Measurements from ENCODE around the gene MTHFD2.
"Not testable (repeated sequence)": the region's sequence is repeated elsewhere in the genome, so short reads cannot be mapped to it uniquely, and the experiment has no call there.

Gene MTHFD2

DNA sequence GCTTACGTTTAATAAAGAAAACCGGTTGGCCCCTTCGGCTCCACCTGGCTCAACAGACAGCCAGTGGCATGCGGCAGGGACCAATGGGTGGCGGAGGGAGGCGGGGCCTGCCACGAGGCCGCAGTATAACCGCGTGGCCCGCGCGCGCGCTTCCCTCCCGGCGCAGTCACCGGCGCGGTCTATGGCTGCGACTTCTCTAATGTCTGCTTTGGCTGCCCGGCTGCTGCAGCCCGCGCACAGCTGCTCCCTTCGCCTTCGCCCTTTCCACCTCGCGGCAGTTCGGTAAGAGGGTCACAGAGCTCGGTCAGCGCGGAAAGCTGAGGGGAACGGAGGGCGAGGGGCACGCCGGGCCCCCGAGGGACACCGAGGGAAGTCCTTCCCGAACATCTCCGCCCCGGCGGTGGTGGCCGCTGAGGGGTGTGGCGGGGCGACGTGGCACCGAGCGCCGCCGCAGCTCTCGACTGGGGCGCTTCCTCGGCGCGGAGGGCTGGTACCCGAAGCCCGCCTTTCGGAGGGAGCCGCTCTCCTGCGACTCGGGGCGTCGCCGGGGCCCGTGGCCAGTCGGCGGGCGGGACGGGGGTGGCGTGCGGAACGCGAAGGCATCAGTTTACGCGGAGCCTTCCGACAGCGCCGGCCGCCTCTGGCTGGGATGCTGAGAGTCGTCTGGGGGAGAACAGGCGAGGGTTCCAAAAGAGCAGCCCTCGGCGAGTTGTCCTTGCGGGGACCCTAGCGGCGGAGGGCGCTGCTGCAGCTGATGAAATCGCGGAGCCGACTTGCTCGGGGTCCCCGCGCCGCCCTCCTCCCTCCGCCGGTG is at the start of gene MTHFD2:
Gene MTHFD2, plus strand, starts transcription at position 155 of the 814 bp plus-strand sequence. Its CDS starts 27 bp downstream, at position 182.
- H3K27ac ChIP-seq = peak within 1 kb of the TSS; percentile 95
- peak; percentile 87 for DNase-seq (ENCODE audit: low read depth, low spot score)

DNA sequence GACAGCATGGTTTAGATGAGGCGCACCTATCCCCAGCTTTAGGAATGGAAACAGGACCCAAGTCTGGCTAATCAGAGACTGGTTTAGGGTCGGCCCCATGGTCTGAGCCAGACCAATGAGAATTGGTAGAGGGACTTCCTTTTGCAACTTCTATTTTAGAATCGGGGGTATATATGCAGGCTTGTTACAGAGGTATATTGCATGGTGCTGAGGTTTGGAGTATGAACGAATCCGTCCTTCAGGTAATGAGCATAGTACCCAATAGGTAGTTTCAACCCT is 49.2 kb upstream of the MTHFD2 start:
- H3K27ac ChIP-seq = no peak overlapping the region
- no peak for DNase-seq (ENCODE audit: low read depth, low spot score)

DNA sequence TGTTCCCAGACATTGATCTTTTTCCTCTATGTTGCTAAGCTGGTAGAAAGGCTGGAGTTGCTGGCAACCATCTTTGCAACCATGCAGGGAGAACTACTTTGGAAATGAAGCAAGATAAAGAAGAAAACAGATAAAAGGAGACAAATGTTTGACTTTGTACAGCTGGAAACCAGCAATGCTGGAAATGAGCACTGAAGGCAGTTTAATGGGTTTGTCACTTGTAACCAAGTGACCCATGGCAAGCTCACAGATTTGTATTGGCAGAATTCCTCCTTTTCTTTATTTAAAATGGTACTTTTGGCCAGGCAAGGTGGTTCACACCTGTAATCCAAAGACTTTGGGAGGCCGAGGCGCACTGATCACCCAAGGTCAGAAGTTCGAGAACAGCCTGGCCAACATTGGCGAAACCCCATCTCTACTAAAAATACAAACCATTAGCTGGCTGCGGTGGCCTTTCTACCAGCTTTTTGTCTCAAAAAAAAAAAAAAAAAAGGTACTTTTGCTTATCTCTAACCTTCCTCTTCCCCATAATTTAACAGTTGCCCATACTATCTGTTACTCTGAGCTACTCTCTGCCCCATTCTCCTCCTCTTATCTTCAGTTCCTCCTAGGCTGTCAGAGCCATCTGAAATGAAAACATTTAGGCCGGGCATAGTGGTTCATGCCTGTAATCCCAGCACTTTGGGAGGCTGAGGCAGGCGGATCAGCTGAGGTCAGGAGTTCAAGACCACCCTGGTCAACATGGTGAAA is 48.7 kb upstream of the MTHFD2 start:
- H3K27ac ChIP-seq = no peak overlapping the region

DNA sequence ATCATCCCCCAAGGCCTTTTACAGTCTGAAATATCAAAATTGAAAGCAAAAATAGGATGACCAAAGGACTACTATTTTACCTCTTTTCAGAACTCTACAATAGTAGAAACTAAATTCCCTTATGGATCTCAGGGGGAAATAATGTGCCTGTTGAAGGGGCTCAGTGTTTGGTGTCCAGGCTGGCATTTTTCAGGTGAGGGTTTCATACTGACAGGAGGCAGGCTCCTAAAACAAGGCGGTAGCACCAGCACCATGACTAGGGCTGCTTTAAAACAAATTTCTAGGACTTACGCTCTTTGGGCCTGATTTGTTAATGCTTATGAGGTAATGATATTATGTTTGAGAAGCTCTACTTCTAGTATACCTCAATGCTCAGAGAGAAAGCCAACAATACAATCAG is 45.5 kb upstream of the MTHFD2 start:
- H3K27ac ChIP-seq = no peak overlapping the region
- DNase-seq (ENCODE audit: low read depth, low spot score) = no peak

More for the DNA sequence above, 48.7 kb upstream of the MTHFD2 start:
- DNase-seq (ENCODE audit: low read depth, low spot score) = no peak

DNA sequence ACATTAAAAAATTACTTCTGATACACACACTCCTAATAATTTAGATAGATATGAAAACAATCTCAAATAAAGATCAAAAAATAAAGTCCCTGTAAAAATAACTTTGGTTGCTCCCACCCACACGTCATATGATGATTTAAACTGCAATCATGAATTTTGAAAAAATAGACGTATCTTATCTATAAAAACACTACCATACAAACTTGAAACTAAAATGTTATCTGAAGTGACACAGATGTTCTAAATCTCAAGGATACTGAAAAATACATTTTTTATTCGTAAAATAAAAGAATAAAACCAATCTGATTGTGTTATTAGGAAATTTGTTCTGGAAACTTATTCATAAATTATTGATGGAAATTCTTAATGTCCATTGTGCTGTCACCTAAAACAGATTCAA is 42.6 kb upstream of the MTHFD2 start:
- H3K27ac ChIP-seq = no peak overlapping the region
- DNase-seq (ENCODE audit: low read depth, low spot score) = no peak

DNA sequence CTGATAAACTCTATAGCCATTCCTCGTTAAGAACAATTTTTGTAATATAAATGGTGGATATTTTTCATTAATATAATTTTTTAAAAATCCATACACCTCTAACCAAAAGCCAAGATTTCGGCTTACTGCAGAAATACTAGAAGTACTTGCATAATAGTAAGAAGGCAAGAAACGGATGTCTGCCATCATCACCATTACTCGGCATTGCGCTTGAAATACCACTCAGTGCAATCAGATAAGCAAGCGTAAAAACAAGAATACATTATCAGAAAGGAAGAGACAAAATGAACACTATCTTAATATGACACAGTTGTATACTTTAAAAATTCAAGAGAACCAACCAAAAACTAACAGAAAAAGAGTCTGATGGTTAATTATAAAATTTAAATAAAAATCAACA is 35.5 kb upstream of the MTHFD2 start:
- no peak overlapping the region for H3K27ac ChIP-seq
- DNase-seq (ENCODE audit: low read depth, low spot score) = no peak

DNA sequence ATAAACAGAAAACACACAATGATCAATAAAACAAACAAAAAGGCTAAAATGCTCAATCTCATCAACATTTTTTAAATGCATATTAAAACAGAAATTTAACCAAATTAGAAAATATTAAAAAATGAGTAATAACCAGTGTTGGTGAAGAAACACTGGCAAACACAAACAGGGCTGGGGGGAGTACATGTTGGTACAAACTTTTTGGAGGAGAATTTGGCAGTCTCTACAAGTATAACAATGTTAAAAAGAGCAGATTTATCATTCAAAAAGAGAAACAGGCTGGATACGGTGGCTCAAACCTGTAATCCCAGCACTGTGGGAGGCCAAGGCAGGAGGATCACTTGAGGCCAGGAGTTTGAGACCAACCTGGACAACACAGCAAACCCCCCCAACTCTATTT is 33.7 kb upstream of the MTHFD2 start:
- DNase-seq (ENCODE audit: low read depth, low spot score) = no peak
- no peak overlapping the region for H3K27ac ChIP-seq

DNA sequence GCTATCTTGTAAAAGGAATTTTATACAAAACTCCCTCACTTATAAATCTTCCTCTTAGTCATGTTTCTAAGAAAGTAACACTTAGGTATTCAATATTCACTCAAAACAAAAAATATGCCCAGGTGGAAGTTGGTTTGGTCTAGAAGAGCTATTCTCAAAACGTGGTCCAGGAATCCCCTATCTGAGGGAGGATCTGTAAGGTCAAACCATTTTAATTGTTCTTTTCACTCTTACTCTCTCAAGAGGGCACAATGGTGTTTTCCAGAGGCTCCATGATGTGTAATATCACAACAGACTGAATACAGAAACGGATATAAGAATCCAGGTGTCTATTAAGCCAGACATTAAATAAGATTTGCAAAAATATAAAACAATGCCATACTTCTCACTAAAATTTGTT is 29.7 kb upstream of the MTHFD2 start:
- no peak for DNase-seq (ENCODE audit: low read depth, low spot score)
- no peak overlapping the region for H3K27ac ChIP-seq

DNA sequence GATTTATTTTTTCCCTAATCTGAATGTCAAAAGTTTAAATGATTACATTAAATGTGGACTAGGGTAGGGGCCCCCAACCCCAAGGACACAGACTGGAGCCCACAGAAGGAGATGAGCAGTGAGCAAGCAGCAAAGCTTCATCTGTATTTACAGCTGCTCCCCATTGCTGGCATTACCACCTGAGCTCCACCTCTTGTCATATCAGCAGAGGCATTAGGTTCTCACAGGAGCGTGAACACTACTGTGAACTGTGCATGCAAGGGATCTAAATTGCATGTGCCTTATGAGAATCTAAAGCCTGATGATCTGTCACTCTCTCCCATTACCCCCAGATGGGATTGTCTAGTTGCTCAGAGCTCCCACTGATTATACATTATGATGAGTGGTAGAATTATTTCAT is 23.5 kb upstream of the MTHFD2 start:
- no peak for DNase-seq (ENCODE audit: low read depth, low spot score)
- no peak overlapping the region for H3K27ac ChIP-seq

DNA sequence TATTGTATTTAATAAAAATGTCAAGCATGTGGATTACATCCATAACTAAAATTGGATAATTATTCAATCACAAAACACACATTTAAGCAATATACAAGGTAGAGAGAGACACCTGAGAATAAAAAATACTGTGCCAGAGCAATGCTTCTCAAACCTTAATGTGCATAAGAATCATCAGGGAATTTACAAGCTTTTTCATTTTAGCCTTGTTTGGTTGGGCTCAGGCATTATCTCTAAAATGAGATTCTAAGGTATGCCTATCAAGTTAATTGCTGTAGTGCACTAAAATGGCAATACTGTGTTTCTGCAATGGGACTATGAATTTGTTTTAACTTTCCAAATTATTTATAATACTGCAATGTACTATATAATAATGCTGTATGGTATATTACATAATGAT is 20.7 kb upstream of the MTHFD2 start:
- peak overlapping the region; percentile 78 for H3K27ac ChIP-seq
- no peak for DNase-seq (ENCODE audit: low read depth, low spot score)

DNA sequence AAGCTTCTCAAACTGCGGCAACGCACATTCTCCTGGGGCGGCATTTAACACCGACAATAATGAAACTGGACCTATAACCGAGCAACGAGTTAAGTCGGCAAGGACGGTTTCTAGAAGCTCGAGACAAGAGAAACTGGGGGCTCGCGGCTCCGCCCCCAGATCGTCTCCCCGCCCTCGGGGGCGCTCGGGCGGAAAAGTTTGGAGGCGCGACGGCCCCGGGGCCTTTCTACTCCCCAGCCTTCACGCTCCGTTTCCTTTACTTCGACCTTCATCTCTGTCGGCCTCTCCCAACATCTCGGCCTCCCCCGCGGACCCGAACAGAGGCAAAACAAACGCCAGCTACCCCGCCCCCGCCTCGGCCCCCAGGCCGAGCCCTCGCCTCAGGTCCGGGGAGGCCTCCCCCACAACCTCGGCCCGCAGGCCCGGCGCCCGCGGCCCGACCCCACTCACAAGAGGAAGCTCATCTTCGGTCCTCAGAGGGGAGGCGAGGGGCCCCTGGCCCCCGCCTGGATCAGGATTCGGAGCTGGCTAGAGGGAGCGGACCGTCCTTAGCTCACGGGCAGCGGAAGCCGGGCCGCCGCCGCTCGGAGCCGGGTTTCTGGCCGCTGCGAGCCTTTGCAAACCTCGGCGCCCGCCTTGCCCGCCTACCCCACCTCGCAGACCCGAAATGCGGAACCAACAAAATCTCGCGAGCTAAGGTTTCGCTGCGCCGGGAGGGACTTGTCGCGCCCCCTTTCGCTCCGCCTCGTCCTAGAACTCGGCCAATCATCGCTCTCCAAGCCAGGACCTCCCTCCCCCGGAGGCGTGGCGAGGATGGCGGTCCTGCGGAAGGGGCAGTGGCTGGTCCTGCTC is 20.0 kb upstream of the MTHFD2 start, which contains the start of gene MOB1A:
Gene MOB1A, minus strand, starts transcription at position 669 of the 852 bp plus-strand sequence. Its CDS starts 205 bp downstream, at position 464.
- peak within 1 kb of the TSS; percentile 78 for H3K27ac ChIP-seq
- peak; percentile 92 for DNase-seq (ENCODE audit: low read depth, low spot score)

DNA sequence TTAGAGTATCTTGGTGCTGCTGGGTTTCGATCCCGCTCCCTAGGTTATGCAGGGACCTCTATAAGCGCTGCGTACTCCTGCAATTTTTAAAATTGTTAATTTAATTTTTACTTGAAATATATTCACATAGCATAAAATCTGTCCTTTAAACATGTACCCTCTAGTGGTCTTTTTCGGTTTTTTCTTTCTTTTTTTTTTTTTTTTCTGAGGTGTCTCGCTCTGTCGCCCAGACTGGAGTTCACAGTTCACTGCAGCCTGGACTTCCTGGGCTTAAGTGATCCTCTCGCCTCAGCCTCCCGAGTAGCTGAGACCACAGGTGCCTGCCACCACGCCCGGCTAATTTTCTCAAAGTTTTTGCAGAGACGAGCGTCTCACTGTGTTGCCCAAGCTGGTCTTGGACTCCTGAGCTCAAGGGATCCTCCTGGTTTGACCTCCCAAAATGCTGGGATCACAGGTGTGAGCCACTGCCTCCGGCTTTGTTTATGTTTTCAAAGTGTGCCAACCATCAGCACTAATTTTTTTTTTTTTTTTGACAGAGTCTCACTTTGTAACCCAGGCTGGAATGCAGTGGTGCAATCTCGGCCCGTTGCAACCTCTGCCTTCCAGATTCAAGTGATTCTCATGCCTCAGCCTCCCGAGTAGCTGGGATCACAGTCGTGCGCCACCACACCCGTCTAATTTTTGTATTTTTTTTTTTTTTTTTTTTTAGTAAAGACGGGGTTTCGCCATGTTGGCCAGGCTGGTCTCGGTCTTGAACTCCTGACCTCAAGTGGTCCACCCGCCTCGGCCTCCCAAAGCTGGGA is 19.2 kb upstream of the MTHFD2 start:
- no peak for DNase-seq (ENCODE audit: low read depth, low spot score)
- H3K27ac ChIP-seq = peak overlapping the region; percentile 78

DNA sequence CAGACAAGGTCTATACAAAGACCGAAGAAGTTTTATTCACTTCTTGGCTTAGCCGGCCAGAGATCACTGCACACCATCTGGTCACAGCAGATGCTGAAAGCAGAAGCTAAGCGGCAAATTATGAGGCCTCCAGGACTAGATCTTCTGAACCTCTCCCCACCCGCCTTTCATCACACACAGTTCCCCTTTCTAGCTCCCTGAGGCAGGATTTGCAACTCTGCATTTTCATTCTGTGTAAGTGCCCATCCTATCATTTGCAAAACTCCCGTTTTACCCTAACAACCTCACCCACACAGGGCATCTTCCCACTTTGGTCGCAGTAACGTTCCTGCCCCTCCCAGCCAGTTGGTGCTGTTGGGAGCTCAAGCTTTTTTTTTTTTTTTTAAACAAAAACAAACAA is 16.7 kb upstream of the MTHFD2 start:
- no peak for DNase-seq (ENCODE audit: low read depth, low spot score)
- no peak overlapping the region for H3K27ac ChIP-seq

DNA sequence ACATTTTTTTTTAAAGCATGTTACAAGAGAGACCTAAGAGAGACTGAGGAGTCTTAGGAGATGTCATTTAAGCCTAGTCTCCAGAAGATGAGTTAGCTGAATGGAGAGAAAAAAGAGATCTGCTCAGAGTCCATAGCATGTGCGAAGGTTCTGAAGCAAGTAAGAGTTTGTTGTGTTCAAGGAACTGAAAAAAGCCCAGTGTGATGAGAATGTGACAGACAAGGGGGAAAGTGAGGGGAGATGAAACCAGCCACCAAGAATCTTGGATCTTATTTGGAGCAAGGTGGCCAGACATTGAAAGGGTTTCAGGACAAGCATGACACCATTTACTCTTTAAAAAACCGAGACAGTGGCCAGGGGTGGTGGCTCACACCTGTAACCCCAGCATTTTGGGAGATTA is 14.5 kb upstream of the MTHFD2 start:
- H3K27ac ChIP-seq = no peak overlapping the region
- DNase-seq (ENCODE audit: low read depth, low spot score) = no peak

DNA sequence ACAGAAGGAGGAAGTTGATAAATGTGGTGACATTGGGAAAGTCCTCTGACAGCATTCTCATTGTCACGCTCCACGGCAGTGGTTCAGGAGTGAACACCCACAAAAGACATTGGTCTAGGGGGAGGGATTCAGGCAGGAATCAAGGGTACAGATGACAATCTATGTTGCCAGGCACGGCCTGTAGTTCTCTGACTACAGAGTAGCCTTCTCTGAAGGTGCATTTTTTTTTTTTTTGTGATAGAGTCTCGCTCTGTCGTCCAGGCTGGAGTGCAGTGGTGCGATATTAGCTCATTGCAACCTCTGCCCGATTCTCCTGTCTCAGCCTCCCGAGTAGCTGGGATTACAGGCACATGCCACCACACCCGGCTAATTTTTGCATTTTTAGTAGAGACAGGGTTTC is 12.4 kb upstream of the MTHFD2 start:
- no peak for DNase-seq (ENCODE audit: low read depth, low spot score)
- H3K27ac ChIP-seq = no peak overlapping the region

DNA sequence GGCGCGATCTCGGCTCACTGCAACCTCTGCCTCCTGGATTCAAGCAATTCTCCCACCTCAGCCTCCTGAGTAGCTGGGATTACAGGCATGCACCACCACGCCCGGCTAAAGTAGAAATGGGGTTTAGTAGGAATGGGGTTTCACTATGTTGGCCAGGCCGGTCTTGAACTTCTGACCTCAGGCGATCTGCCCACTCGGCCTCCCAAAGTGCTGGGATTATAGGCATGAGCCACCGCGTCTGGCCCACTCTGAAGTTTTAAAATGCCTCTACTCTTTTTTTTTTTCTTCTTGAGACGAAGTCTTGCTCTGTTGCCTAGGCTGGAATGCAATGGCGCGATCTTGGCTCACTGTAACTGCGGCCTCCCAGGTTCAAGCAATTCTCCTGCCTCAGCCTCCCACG is 11.7 kb upstream of the MTHFD2 start:
- not testable (repeated sequence) for H3K27ac ChIP-seq; DNase-seq (ENCODE audit: low read depth, low spot score)

DNA sequence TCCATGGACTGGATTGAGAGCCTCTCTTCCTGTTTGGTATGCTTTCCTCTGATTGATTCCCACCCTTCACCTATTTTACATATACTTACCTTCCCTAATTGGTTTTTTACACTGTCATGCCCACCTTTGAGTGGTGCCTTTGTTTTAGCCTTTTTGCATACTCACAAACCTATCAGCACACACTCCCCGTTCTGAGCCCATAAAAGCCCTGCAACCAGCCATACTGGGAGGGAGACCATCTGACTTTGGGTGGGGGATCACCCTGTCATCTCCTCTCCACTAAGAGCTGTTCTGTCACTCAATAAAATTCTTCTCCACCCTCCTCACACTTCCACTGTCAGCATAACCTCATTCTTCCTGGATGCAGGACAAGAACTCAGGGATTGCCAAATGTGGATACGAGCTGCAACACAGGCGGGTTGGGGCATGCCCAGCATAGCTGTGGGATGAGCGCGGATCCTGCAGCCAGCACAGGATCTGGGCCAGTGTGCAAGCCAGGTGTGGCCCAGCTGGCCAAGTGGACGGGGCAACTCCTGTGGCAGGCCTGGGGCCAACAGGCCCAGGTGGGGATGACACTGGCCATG is 10.3 kb upstream of the MTHFD2 start:
- H3K27ac ChIP-seq = peak overlapping the region; percentile 60

DNA sequence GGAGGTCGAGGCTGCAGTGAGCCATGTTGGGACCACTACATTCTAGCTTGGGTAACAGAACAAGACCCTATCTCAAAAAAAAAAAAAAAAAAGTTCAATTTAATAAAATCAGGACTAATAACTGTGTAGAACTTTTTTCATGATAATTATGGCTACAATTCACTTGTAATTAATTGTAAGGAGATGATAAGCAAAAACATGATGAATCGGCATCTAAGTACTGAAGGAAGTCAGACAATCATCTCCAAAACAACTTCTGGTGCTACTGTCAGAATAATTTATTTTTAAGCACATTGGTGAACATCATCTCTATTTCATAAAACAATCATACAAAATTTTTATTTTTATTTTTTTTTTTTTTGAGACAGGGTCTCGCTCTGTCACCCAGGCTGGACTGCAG is 9.7 kb upstream of the MTHFD2 start:
- H3K27ac ChIP-seq = peak overlapping the region; percentile 60
- no peak for DNase-seq (ENCODE audit: low read depth, low spot score)

More for the DNA sequence above, 10.3 kb upstream of the MTHFD2 start:
- peak; percentile 89 for DNase-seq (ENCODE audit: low read depth, low spot score)

DNA sequence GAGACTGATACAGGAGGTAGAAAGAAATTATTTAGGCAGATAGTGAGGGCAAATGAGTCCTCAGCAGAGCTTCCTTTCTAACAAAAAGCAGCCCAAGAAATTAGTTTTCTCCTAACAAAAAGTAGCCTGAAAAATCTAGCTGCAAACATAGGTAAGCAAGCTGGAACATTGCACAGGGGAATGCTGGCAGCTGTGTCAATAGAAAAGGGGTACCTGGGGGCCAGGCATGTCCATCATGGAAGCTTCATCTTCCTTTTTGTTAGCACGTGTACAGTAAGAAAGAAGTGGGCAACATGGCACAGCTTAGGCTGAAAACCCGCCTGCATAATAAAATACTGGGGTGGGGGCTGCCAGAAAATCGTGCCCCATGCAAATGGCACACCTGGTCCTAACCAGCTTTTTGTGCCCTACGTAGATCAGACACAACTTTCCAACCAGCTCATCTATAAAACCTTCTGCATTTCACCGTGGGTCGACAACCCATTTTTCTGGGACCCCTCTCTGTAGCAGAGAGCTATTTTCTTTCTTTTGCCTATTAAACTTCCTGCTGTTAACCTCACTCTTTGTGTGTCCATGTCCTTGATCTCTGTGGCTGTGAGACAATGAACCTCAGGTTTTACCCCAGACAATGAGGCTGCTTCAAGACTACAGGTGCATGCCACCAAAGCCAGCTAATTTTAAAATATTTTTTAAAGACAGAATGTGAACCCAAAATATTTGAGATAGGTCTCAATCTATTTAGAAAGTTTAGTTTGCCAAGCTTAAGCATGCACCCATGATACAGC is 6.6 kb upstream of the MTHFD2 start:
- DNase-seq (ENCODE audit: low read depth, low spot score) = no peak
- no peak overlapping the region for H3K27ac ChIP-seq
